ENCODE results near the gene FABP3.

- no peak for TF ChIP-seq CTCF (IDR thresholded peaks at IDR 0.05)
- TF ChIP-seq POLR2A (IDR thresholded peaks at IDR 0.05): no peak
These were observed 44.3 kb upstream of the FABP3 start for GRCh38 chr1:31417148-31417547.

Data from uterus (tissue), 2 donors.